HG03558 (cell line): Measurements from ENCODE around the gene FAM76A.
"Not testable (repeated sequence)": the region's sequence is repeated elsewhere in the genome, so short reads cannot be mapped to it uniquely, and the experiment has no call there.

ENCODE experiments used
- ATAC-seq: cut with Tn5 transposase; IDR thresholded peaks from one replicate; pipeline ENCODE4 v1.9.1; 2021; ENCODE audit warnings: moderate number of reproducible peaks; ENCODE audit not compliant: unreplicated experiment; ENCODE audit errors: extremely low read depth

FAM76A gene

DNA sequence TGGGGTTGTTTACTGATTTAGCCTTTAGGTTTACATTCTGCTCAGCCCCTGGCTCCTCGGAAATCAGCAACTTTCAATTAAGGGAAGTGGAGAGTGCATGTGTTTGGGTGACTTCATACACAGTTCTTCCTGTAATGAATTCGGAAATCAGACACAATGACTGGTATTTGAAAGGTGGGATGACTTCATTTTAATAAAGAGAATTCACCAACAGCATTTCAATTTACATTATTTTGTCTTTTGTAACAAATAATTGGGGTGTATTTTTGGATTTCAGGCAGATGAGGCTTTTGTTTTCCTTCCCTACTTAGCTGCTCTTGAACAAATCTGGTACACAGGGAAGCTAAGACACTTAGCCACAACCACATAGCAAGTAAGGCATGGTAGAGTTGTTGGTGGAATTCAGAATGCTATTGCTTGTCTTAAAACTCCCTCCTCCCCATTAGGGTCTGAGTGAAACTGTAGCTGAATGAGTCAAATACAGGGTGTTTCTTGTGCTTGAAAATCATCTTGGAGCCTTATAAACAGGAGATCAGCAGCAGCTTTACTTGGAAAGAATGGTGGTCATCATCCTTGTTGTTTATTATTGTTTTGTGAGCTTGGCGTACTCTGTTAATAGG is 48.2 kb downstream of the FAM76A start:
- ATAC-seq: no peak

DNA sequence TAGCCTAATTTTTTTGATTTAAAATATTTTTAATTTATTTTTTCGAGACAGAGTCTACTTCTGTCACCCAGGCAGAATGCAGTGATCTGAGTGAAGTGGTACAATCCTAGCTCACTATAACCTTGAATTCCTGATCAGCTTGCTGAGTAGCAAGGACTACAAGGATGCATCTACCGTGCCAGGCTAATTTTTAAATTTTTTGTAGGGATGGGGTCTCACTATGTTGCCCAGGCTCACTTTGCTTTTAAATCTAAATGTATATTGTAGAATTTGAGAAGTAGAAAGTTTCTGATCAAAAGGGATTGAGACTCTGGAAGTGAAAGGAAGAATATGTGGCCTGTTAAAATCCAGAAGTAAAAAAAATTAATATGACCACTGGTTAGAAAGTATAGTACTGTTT is 48.9 kb downstream of the FAM76A start:
- no peak for ATAC-seq

DNA sequence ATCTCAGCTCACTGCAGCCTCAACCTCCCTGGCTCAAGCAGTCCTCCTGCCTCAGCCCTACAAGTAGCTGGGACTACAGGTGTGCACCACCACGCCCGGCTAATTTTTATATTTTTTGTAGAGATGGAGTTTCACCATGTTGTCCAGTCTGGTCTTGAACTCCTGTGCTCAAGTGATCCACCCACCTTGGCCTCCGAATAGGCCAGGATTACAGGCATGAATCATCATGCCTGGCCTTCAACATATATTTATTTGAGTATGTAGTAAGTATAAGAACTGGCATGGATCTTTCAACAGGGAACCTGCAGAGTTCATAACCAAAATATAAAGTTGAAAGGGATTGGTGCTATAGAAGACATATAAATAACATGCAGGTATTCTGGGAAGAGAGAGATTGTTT is 49.6 kb downstream of the FAM76A start:
- not testable (repeated sequence) for ATAC-seq

DNA sequence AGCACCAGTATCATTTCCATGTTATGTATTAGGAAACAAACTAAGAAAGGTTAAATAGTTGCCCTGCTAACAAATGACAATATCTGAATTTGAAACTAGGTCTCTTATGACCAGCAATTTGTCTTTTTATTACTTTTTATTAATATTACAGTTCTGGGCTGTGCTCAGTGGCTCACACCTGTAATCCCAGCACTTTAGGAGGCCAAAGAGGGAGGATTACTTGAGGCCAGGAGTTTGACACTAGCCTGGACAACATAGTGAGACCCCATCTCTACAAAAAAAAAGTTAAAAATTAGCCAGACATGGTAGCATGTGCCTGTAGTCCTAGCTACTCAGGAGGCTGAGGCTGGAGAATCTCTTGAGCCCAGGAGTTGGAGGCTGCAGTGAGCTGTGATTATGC is 50.5 kb downstream of the FAM76A start:
- not testable (repeated sequence) for ATAC-seq

DNA sequence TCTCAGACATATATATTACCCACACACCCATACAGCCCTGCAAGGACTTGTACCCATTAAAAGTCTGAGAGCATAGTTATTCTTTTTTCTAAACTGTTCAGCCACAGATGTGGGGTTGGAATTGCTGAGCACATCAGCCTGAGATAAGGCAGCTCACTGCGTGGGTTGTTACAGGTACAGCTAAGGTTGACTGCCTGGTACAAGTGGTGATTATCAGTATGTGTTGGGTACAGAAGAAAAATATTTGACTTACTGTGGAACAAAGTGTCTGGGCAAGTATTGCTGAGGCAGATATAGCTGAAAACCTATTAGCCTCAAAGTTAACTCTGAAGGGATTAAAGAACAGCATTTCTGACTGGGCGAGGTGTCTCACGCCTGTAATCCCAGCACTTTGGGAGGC is 52.3 kb downstream of the FAM76A start:
- ATAC-seq: no peak

DNA sequence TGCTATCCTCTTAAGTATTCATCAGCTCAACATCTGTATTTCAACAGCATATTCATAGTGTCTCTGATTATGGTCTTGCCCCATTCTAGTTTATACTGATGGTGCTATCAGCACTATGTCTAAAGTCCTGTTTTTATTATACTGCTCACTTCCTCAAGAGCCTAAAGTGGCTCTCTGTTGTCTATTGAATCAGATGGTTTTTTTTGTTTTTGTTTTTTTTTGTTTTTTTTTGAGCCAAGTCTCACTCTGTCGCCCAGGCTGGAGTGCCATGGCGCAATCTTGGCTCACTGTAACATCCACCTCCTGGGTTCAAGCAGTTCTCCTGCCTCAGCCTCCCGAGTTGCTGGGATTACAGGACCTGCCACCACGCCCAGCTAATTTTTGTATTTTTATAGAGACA is 53.4 kb downstream of the FAM76A start:
- no peak for ATAC-seq

DNA sequence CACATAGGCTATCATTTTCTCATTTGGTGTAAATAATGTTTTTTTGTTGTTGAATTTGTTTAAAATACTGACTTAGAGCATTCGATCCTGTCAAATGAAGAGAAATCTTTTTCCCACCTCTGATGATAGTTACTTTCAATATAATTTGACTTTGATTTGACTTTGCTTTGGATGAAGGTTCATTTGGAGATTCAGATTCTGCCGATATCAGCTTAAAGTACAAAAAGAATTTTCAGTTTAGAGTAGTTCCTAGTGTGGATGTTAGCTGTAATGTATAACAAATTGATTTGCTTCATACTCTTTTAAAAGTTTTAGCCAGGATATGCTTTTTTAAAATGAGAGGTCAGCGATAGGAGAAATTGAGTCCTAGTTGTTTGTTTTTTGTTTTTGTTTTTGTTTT is 57.2 kb downstream of the FAM76A start:
- ATAC-seq: no peak

DNA sequence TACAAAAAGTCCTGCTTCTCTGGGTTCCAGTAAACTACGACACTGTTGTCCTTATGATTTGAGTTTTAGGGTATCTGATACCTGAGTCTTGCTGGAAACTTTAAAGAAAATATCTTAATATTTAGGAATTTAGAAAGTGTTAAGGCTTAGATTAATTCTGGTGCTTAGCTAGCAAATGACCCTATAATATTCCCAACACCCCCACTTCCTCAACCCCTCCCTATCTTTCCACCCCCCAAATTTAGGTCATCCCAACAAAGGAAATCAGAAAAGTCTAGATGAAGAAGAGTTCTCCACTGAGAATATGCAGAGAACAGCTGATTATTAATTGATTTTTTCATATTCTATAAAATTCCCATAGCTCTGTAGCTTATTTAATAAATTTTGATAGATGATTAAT is 58.9 kb downstream of the FAM76A start:
- ATAC-seq: no peak

DNA sequence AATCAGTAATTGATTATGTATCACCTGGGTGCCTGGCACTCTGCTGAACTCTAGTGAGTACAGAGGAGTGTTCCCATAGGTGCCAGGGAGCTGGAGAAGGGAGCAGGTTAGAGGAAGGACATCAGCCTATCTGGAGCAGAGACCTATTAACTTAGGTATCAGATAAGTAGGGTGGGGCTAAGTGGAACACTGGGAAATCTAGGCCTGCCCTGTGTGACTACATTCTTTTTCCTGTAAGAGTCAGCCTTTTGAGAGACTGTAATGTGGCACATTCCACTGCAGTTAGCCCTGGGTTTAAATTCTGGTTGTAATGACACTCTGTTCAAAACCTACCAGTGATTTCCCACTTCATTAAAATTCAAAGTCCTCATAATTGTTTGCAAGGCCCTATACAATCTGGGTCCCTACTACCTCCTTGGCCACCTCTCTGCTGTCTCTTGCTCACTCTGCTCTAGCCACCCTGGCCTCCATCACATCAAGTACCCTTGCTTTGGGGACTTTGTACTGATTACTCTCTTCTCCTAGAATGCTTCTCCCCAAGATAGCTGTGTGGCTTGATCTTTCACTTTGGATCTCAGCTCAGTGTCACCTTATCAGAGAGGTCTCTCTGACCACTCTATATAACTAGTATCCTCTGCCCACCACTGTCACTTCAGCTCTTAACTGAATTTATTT is 60.2 kb downstream of the FAM76A start:
- ATAC-seq: no peak

DNA sequence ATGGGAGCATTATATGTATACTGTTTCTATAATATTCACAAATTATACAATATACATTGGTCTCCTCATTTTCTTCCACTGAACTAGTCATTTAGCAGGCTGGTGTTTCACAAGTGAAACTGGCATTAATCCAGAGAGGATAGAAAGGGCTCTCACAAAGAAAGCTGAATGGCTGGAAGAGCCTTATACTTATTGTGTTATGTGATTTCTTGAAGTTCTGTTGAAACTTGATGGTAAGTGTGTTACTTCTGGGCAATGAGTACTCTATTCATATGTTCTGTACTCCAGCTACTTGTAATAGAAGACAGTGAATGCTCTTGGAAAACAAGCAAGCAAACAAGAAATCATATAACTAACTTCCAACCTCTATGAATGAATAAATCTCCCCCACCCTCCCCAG is 62.1 kb downstream of the FAM76A start:
- no peak for ATAC-seq

DNA sequence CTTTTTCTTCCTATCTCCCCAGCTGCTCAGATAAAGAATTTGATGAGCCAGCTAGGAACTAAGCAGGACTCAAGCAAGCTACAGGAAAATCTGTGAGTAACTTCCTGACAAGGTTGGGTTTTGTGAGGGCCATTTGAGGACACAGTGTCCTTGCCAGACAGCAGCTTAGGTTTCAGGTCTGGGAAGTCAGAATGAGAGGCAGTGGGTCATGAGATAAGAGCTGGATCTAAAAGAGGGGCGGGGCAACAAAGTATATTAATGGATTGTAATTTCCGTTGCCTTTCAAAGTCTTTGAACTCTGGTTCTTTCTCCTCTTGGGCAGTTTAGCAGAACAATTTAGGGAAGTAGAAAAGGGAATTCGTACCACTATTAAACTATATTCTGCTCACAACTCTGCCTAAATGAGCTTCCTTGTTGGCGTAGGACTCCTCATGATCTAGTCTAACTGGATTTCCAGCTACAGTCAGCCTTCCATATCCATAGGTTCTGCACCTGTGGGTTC is 63.8 kb downstream of the FAM76A start:
- no peak for ATAC-seq

DNA sequence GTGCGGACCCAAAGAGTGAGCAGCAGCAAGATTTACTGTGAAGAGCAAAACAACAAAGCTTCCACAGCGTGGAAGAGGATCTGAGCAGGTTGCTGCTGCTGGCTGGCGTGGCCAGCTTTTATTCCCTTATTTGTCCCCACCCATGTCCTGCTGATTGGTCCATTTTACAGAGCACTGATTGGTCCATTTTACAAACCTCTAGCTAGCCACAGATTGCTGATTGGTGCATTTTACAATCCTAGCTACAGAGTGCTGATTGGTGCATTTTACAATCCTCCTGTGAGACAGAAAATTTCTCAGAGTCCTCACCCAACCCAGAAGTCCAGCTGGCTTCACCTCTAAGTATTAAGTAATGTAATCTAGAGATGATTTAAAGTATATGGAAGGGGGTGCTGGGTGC is 64.5 kb downstream of the FAM76A start:
- not testable (repeated sequence) for ATAC-seq

DNA sequence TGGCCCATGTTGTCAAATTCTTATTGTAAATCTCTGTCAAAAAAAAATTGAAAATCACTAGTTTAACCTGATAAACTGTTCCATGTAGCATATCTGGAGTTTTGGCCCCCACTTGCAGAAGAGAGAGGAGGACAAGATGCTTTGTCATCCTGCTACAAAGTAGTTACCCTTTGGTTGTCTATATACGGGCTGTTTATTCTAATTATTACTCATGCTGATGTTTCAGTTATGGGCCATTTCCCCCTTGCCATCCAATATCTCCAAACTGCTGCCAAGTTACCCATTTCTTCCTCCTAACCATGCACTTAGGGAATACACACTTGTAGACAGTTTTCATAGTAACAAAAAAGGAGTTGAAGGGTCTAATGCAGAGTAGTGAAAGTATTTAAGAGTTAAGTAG is 69.8 kb downstream of the FAM76A start:
- ATAC-seq: no peak

DNA sequence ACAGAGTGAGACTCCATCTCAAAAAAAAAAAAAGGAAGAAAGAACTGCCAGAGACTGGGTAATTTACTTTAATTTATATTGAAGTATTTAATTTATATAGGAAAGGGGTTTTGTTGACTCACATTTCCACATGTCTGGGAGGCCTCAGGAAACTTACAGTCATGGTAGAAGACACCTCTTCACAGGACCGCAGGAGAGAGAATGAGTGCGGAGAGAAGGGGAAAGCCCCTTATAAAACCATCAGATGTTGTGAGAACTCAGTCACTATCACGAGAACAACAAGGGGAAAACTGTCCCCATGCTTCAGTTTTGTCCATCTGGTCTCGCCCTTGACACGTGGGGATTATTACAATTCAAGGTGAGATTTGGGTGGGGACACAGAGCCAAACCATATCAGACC is 79.0 kb downstream of the FAM76A start:
- no peak for ATAC-seq

DNA sequence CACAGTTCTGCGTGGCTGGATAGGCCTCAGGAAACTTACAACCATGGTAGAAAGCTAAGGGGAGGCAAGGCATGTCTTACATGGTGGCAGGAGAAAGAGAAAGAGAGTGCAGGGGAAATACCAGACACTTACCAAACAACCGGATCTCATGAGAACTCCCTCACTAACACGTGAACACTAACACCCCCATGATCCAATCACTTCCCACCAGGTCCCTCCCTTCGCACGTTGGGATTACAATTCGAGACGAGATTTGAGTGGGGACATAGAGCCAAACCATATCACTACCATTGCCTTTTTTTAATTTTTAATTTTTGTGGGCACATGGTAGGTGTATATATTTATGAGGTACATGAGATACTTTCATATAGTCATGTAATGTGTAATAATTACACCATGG is 81.0 kb downstream of the FAM76A start:
- ATAC-seq: no peak

DNA sequence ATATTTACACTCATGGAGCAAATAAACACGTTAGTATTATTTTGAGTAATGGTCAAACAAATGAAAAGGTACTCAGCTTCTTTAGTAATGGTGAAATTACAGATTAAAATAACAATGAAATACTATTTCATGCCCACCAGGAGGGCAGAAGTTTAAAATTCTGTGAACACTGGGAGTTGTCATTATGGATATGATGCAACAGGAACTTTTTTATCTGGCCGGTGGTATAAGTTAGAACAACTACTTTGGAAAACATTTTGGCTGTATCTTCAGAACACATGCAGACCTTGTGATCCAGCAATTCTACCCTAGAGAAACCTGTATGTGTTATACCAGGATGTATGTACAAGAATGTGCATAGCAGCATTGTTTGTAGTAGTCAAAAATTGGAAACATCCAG is 81.6 kb downstream of the FAM76A start:
- no peak for ATAC-seq

DNA sequence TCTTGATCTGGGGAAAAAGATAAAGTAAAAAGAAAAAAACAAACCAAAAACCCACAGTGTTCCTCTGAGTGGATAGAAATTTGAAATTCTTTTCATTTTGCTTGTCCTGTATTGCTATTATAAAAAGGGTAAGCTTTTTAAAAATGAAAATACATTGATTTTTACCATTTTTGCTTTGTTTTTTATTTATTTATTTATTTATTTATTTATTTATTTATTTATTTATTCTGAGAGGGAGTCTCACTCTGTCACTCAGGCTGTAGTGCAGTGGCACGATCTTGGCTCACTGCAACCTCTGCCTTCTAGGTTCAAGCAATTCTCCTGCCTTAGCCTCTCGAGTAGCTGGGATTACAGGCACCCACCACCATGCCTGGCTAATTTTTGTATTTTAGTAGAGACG is 82.4 kb downstream of the FAM76A start:
- not testable (repeated sequence) for ATAC-seq

DNA sequence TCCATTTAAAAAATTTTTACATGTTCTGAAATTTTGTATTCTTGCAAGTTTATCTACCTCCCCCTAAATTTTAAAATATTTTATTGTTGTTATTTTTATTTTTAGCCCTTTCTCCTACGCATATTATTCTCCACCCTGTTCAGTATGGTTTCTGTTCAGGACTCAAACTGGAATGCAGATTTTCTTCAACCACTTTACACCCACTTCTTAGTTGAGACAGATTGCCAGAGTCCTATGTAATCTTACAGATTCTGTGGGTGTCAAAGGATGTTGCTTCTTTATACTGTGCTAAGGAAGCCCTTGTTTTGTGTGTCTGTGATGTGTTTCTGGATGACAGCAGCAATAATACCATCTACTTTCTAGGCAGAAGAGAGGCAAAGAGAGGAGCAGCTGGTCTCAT is 84.1 kb downstream of the FAM76A start:
- ATAC-seq: no peak

DNA sequence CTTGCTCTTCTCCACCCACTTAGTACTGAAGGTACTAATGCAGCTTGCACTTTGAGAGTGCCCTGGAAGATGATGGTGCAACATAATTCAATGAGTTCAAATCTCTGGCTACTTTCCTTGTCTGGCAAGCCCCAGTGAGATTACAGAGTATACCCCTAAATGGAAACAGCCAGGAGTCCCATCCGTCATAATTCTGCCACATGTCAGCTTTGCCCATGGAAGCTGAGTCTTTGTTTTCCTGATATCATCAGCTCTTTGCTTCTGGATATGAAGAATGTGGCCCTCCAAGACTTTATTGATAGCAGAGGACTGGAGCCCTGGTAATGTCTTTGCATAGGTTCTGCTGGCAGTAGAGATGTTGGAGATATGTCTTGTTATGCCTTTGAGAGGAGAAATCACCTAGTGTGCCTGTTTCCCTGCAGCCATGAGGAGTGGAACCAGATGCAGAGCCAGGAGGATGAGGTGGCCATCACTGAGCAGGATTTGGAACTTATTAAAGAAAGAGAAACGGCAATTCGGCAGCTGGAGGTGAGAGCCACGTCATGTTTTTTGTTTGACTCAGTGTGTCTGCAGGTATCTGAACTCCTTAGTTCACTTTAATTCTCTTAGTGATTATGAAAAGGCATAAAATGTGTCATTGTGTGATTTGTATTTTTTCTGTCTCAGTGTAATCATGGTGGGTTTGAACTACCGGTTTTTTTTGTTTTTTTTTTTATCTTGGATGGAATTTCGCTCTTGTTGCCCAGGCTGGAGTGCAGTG is 86.2 kb downstream of the FAM76A start:
- no peak for ATAC-seq
